Activated T-helper 1 cell treated with anti-CD3 and anti-CD28 coated beads, Interleukin-12 subunit alpha, Interleukin-12 subunit beta, Interleukin-2, Interleukin-4 antibody, amounts not matched to agents 30 ng/mL and 10 ng/mL and 1 ng/mL, durations not matched to agents 14 hours and 24 hours and 36 hours (primary cell): ENCODE measurements around the gene KIF18A. TPM values are rescaled to one million over a fixed set of nuclear protein-coding genes. Genes with fewer than 3 reads are reported as not detected.

Experiments used
- total RNA-seq: library from RNA; stranded (reverse); gene quantifications from 2 replicates; pipeline ENCODE4 v1.2.3, GENCODE V29; 2022

The KIF18A gene
- total RNA-seq, 1 donor from 2014 or later = 13.1 TPM

Other genes starting within 250 kb of the KIF18A start
- 17.1 and 18.0 TPM in 2 replicates for gene METTL15, start 232 bp upstream of the KIF18A start, total RNA-seq